Stimulated activated CD8-positive, alpha-beta memory T cell treated with anti-CD3 and anti-CD28 coated beads, Interleukin-12 subunit alpha, Interleukin-12 subunit beta, amount 100 ng/mL, for 24 hours (primary cell): ENCODE measurements around the gene ZNF140.

Experiments used
- DNase-seq: peaks from one replicate; pipeline ENCODE4 v3.0.0-alpha.2; 2020; ENCODE audit errors: extremely low read depth

ZNF140 gene

GRCh38 chr12:133130038-133130807 is 49.5 kb downstream of the ZNF140 start, which contains the start of the genes ZNF10 and ZNF891:
ZNF10 (plus strand) TSS chr12:133130627; CDS start chr12:133144493, 13,866 bp downstream.
ZNF891 (minus strand) TSS chr12:133130274; CDS start chr12:133121918, 8,356 bp downstream.
- peak; percentile 95 for DNase-seq

GRCh38 chr12:133130808-133131128 is 50.0 kb downstream of the ZNF140 start:
- DNase-seq, result no peak

- no peak for DNase-seq
Measured at GRCh38 chr12:133135747-133136146, 55.0 kb downstream of the ZNF140 start.

- no peak for DNase-seq
Measured at GRCh38 chr12:133145981-133146380, 65.3 kb downstream of the ZNF140 start.

- DNase-seq, result no peak
Measured at GRCh38 chr12:133156125-133156690, 75.5 kb downstream of the ZNF140 start.
